ENCODE measurements around the gene MYMX. TPM values are rescaled to one million over a fixed set of nuclear protein-coding genes. Genes with fewer than 3 reads are reported as not detected.

MYMX gene
- total and polyA plus RNA-seq, 2 donors from 2014 or later, result 1.1 to 2.2 TPM

- peaks cover 2 to 36% (median 22%) of the 10 kb centered on the region in 3 donors for H3K4me1 ChIP-seq (ENCODE audit: control insufficient read depth in 2 of 3, insufficient read depth in 2 of 3, low read depth in 1 of 3, low read length in 3 of 3)
- no peak for DNase-seq
- no peak for FAIRE-seq
These were observed 43.3 kb downstream of the MYMX start for GRCh38 chr6:44260011-44260410.

GRCh38 chr6:44260451-44261297 is 43.9 kb downstream of the MYMX start:
- Histone ChIP-seq H3K9me3 (ENCODE audit: control insufficient read depth in 2 of 3, insufficient read depth in 1 of 3, low read length in 3 of 3) (no peaks in the 10 kb centered on the region), H3K4me3 (ENCODE audit: low read length in 3 of 3) (no peak overlapping the region), H3K36me3 (ENCODE audit: control insufficient read depth in 2 of 3, insufficient read depth in 3 of 3, low read length in 3 of 3) (peaks cover 0 to 4% (median 0%) of the 10 kb centered on the region in 3 donors), H3K4me1 (ENCODE audit: control insufficient read depth in 2 of 3, insufficient read depth in 2 of 3, low read depth in 1 of 3, low read length in 3 of 3) (peaks cover 2 to 36% (median 22%) of the 10 kb centered on the region in 3 donors), H3K9ac (ENCODE audit: low read length in 3 of 3) (no peak overlapping the region), H3K27me3 (ENCODE audit: control insufficient read depth, insufficient read depth, low read length) (no peaks in the 10 kb centered on the region), H3K27ac (ENCODE audit: low read depth in 2 of 2, low read length in 2 of 2) (no peak overlapping the region)
- intact Hi-C loops (cut with DNase I), result no loop called here
- TF ChIP-seq CTCF (IDR thresholded peaks at IDR 0.05; ENCODE audit: borderline replicate concordance, extremely low read depth, insufficient read depth), result no peak
- FAIRE-seq, result no peak
- no peak for DNase-seq

More at GRCh38 chr6:44260011-44260410, 43.3 kb downstream of the MYMX start:
- Histone ChIP-seq H3K27me3 (ENCODE audit: control insufficient read depth, insufficient read depth, low read length) (no peaks in the 10 kb centered on the region), H3K36me3 (ENCODE audit: control insufficient read depth in 2 of 3, insufficient read depth in 3 of 3, low read length in 3 of 3) (peaks cover 0 to 4% (median 3%) of the 10 kb centered on the region in 3 donors), H3K4me3 (ENCODE audit: low read length in 3 of 3) (no peak overlapping the region), H3K27ac (ENCODE audit: low read depth in 2 of 2, low read length in 2 of 2) (no peak overlapping the region), H3K9ac (ENCODE audit: low read length in 3 of 3) (no peak overlapping the region), H3K9me3 (ENCODE audit: control insufficient read depth in 2 of 3, insufficient read depth in 1 of 3, low read length in 3 of 3) (no peaks in the 10 kb centered on the region)
- intact Hi-C loops (cut with DNase I), result no loop called here
- TF ChIP-seq CTCF (IDR thresholded peaks at IDR 0.05; ENCODE audit: borderline replicate concordance, extremely low read depth, insufficient read depth), result no peak

GRCh38 chr6:44261581-44261980 is 44.9 kb downstream of the MYMX start:
- no peak overlapping the region for H3K9ac ChIP-seq (ENCODE audit: low read length in 3 of 3)
- peaks cover 0 to 4% (median 0%) of the 10 kb centered on the region in 3 donors for H3K36me3 ChIP-seq (ENCODE audit: control insufficient read depth in 2 of 3, insufficient read depth in 3 of 3, low read length in 3 of 3)
- H3K9me3 ChIP-seq (ENCODE audit: control insufficient read depth in 2 of 3, insufficient read depth in 1 of 3, low read length in 3 of 3), result no peaks in the 10 kb centered on the region
- intact Hi-C loops (cut with DNase I), result no loop called here
- H3K4me1 ChIP-seq (ENCODE audit: control insufficient read depth in 2 of 3, insufficient read depth in 2 of 3, low read depth in 1 of 3, low read length in 3 of 3), result peaks cover 2 to 31% (median 22%) of the 10 kb centered on the region in 3 donors
- no peak for TF ChIP-seq CTCF (IDR thresholded peaks at IDR 0.05; ENCODE audit: borderline replicate concordance, extremely low read depth, insufficient read depth)
- no peak overlapping the region for H3K27ac ChIP-seq (ENCODE audit: low read depth in 2 of 2, low read length in 2 of 2)
- DNase-seq (no peak), FAIRE-seq (no peak)
- H3K4me3 ChIP-seq (ENCODE audit: low read length in 3 of 3), result no peak overlapping the region
- H3K27me3 ChIP-seq (ENCODE audit: control insufficient read depth, insufficient read depth, low read length), result no peaks in the 10 kb centered on the region

All from kidney (tissue), 14 donors.